ENCODE data around the gene ITSN1. TPM values are rescaled to one million over a fixed set of nuclear protein-coding genes. Genes with fewer than 3 reads are reported as not detected.
"Not testable (repeated sequence)": the region's sequence is repeated elsewhere in the genome, so short reads cannot be mapped to it uniquely, and the experiment has no call there.

ITSN1 gene
- total RNA-seq, 1 experiment from 2014 or later = 42.6 TPM

DNA sequence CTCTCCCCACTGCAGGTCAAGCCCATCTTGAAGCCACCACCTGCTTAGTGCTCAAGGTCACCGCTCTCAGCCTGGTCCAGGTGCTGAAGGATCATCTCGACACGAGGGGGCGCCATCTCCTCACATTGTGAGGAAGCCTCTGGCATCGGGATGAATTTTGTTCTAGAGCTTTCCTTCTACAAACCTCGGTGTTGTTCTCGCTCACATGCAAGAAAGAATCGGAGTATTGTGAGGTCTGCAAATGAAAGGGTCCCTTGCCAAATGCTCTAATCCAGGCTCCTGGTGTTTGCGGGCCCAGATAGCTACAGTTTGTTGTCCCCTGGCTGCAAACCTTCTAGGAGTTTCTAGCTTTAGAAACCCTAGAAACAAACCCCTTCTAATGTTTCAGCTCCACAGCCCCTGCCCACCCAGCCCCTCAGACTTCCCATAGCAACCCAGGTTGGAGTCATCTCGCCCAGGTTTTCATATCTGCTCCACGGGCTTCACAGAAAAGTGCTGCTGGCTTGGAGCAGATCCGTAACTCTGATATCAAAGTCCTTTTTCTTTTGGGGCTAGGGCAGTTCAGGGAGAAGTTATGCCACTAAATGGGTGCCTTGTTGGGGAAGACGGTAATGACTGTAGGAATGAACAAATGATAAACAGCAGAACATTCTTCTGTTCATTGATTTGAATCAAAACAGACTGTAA is 281.9 kb downstream of the ITSN1 start:
- TF ChIP-seq, protein P1, sequence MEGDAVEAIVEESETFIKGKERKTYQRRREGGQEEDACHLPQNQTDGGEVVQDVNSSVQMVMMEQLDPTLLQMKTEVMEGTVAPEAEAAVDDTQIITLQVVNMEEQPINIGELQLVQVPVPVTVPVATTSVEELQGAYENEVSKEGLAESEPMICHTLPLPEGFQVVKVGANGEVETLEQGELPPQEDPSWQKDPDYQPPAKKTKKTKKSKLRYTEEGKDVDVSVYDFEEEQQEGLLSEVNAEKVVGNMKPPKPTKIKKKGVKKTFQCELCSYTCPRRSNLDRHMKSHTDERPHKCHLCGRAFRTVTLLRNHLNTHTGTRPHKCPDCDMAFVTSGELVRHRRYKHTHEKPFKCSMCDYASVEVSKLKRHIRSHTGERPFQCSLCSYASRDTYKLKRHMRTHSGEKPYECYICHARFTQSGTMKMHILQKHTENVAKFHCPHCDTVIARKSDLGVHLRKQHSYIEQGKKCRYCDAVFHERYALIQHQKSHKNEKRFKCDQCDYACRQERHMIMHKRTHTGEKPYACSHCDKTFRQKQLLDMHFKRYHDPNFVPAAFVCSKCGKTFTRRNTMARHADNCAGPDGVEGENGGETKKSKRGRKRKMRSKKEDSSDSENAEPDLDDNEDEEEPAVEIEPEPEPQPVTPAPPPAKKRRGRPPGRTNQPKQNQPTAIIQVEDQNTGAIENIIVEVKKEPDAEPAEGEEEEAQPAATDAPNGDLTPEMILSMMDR (IDR thresholded peaks at IDR 0.05; ENCODE audit: unreplicated experiment) = peak; percentile 87
- ChIA-PET CTCF (interaction anchor here (0.6 to 8.6 kb wide), 51 partner anchors 9 to 784 kb away, joined by 3 to 237 read pairs (median 4); partner anchors contain the start of genes MRPS6 and SLC5A3), POLR2A (interaction anchor here (0.6 to 3.7 kb wide), 12 partner anchors 9 to 436 kb away, joined by 3 to 27 read pairs (median 5); partner anchors contain the start of genes ATP5PO, MRPS6 and SLC5A3)
- intact Hi-C loops (cut with micrococcal nuclease) = loop anchor here (2.0 kb wide), 5 partner anchors 53 to 425 kb away; no protein-coding TSS in a partner anchor
- no peaks in the 10 kb centered on the region for H3K36me3 Mint-ChIP-seq (ENCODE audit: insufficient read depth, unreplicated experiment)
- H3K27ac Mint-ChIP-seq (ENCODE audit: low read depth, unreplicated experiment) = peak overlapping the region; percentile 53
- H3K4me3 Mint-ChIP-seq (ENCODE audit: unreplicated experiment) = no peak overlapping the region
- peaks cover 6% of the 10 kb centered on the region for H3K4me1 Mint-ChIP-seq (ENCODE audit: insufficient read depth, unreplicated experiment)
- no TSS peak for BruUV-seq (replicated peaks)
- DNase-seq (ENCODE audit: unreplicated experiment) = peak; percentile 89
- H3K9me3 Mint-ChIP-seq (ENCODE audit: unreplicated experiment) = no peaks in the 10 kb centered on the region
- no peaks in the 10 kb centered on the region for H3K27me3 Mint-ChIP-seq (ENCODE audit: insufficient read depth, unreplicated experiment)

GRCh38 chr21:33924766-33925100 is 282.4 kb downstream of the ITSN1 start:
- POLR2A ChIA-PET = interaction anchor here (0.6 to 3.7 kb wide), 10 partner anchors 8 to 428 kb away, joined by 3 to 27 read pairs (median 6); partner anchors contain the start of genes ATP5PO, MRPS6 and SLC5A3
- H3K9me3 Mint-ChIP-seq (ENCODE audit: unreplicated experiment) = no peaks in the 10 kb centered on the region
- H3K27ac Mint-ChIP-seq (ENCODE audit: low read depth, unreplicated experiment) = peak overlapping the region; percentile 53
- no peaks in the 10 kb centered on the region for H3K27me3 Mint-ChIP-seq (ENCODE audit: insufficient read depth, unreplicated experiment)
- peak; percentile 62 for DNase-seq (ENCODE audit: unreplicated experiment)
- CTCF ChIA-PET = interaction anchor here (0.6 to 8.6 kb wide), 40 partner anchors 8 to 783 kb away, joined by 3 to 237 read pairs (median 5); partner anchors contain the start of genes MRPS6 and SLC5A3
- H3K36me3 Mint-ChIP-seq (ENCODE audit: insufficient read depth, unreplicated experiment) = no peaks in the 10 kb centered on the region
- intact Hi-C loops (cut with micrococcal nuclease) = loop anchor here (2.0 kb wide), 5 partner anchors 52 to 424 kb away; no protein-coding TSS in a partner anchor
- no peak overlapping the region for H3K4me3 Mint-ChIP-seq (ENCODE audit: unreplicated experiment)
- TF ChIP-seq, protein P1 (IDR thresholded peaks at IDR 0.05; ENCODE audit: unreplicated experiment) = no peak
- H3K4me1 Mint-ChIP-seq (ENCODE audit: insufficient read depth, unreplicated experiment) = peaks cover 6% of the 10 kb centered on the region
- no TSS peak for BruUV-seq (replicated peaks)

GRCh38 chr21:33926248-33926647 is 283.9 kb downstream of the ITSN1 start:
- H3K27ac Mint-ChIP-seq (ENCODE audit: low read depth, unreplicated experiment); H3K9me3 Mint-ChIP-seq (ENCODE audit: unreplicated experiment); H3K4me1 Mint-ChIP-seq (ENCODE audit: insufficient read depth, unreplicated experiment); DNase-seq (ENCODE audit: unreplicated experiment); BruUV-seq (replicated peaks); H3K36me3 Mint-ChIP-seq (ENCODE audit: insufficient read depth, unreplicated experiment); H3K4me3 Mint-ChIP-seq (ENCODE audit: unreplicated experiment); CTCF ChIA-PET; H3K27me3 Mint-ChIP-seq (ENCODE audit: insufficient read depth, unreplicated experiment); intact Hi-C loops (cut with micrococcal nuclease); POLR2A ChIA-PET: not testable (repeated sequence)

DNA sequence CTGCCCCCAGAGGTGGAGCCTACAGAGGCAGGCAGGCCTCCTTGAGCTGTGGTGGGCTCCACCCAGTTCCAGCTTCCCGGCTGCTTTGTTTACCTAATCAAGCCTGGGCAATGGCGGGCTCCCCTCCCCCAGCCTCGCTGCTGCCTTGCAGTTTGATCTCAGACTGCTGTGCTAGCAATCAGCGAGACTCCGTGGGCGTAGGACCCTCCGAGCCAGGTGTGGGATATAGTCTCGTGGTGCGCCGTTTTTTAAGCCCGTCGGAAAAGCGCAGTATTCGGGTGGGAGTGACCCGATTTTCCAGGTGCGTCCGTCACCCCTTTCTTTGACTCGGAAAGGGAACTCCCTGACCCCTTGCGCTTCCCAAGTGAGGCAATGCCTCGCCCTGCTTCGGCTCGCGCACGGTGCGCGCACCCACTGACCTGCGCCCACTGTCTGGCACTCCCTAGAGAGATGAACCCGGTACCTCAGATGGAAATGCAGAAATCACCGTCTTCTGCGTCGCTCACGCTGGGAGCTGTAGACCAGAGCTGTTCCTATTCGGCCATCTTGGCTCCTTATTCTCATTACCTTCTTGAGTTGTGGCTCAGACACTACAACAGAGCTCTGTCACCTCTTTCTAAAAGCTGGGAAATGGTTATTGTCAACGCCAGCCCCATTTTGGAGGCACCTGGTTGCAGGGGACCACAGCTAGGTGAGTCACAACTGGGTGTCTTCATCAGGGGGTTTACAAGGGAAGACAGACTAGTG is 288.9 kb downstream of the ITSN1 start:
- not testable (repeated sequence) for BruUV-seq (replicated peaks)

More for the DNA sequence above, 288.9 kb downstream of the ITSN1 start:
- intact Hi-C loops (cut with micrococcal nuclease); POLR2A ChIA-PET; H3K27me3 Mint-ChIP-seq (ENCODE audit: insufficient read depth, unreplicated experiment); DNase-seq (ENCODE audit: unreplicated experiment); H3K27ac Mint-ChIP-seq (ENCODE audit: low read depth, unreplicated experiment); H3K4me3 Mint-ChIP-seq (ENCODE audit: unreplicated experiment); H3K4me1 Mint-ChIP-seq (ENCODE audit: insufficient read depth, unreplicated experiment); H3K36me3 Mint-ChIP-seq (ENCODE audit: insufficient read depth, unreplicated experiment); H3K9me3 Mint-ChIP-seq (ENCODE audit: unreplicated experiment): not testable (repeated sequence)
- CTCF ChIA-PET = interaction anchor here (4.1 kb wide), 1 partner anchor 8 kb away, joined by 25 read pairs; no protein-coding TSS in a partner anchor

Measured in MCF 10A (cell line).